Adipocyte (in vitro differentiated cells): ENCODE data around the gene MED15.
"Not testable (repeated sequence)": the region's sequence is repeated elsewhere in the genome, so short reads cannot be mapped to it uniquely, and the experiment has no call there.

ENCODE experiments used
- DNase-seq: peaks from one replicate; pipeline ENCODE4 v3.0.0-alpha.2; 2015; ENCODE audit warnings: low read depth
- H3K27me3 ChIP-seq: replicated peaks from 2 replicates; pipeline ENCODE4 v1.7.0; 2013; ENCODE audit warnings: mild to moderate bottlenecking, low read length, moderate library complexity; ENCODE audit not compliant: control insufficient read depth, insufficient read depth
- H3K36me3 ChIP-seq: 2 replicates; pipeline ENCODE4 v1.7.0; 2013; ENCODE audit warnings: low read length, mild to moderate bottlenecking, moderate library complexity; ENCODE audit not compliant: control insufficient read depth, insufficient read depth, severe bottlenecking
- H3K4me1 ChIP-seq: 2 replicates; pipeline ENCODE4 v1.7.0; 2013; ENCODE audit warnings: mild to moderate bottlenecking, low read length, moderate library complexity; ENCODE audit not compliant: control insufficient read depth, insufficient read depth
- H3K4me3 ChIP-seq: 2 replicates; pipeline ENCODE4 v1.7.0; 2013; ENCODE audit warnings: mild to moderate bottlenecking, low read length, moderate library complexity
- H3K9ac ChIP-seq: 2 replicates; pipeline ENCODE4 v1.7.0; 2013; ENCODE audit warnings: mild to moderate bottlenecking, low read length, moderate library complexity
- H3K9me3 ChIP-seq: 2 replicates; pipeline ENCODE4 v1.7.0; 2013; ENCODE audit warnings: mild to moderate bottlenecking, low read length, moderate library complexity; ENCODE audit not compliant: control insufficient read depth

The MED15 gene

DNA sequence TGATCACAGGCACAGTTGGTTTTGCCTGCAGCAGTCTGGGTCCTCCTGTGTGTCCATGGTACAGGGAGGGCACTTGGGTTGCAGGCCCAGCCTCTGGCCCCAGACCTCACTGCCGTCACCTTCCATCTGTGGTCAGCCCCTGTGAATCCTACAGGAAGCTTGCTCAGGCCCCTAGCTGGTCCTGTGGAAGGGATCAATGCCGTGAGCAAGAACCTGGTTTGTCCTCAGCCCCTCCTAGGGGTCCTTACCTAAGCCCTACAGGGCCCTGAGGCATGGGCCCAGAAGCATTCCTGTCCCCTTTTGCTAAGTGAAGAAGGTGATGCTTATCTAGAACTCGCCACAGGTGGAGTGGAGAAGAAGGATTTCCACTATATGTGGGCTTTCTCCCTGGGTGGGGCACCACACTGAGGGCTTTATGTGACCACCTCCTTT, 29.9 kb downstream of the MED15 start:
- Histone ChIP-seq H3K9me3 (no peaks in the 10 kb centered on the region), H3K9ac (no peak overlapping the region), H3K4me1 (peaks cover 29% of the 10 kb centered on the region), H3K36me3 (peaks cover 46% of the 10 kb centered on the region), H3K4me3 (no peak overlapping the region), H3K27me3 (no peaks in the 10 kb centered on the region)
- DNase-seq = no peak

DNA sequence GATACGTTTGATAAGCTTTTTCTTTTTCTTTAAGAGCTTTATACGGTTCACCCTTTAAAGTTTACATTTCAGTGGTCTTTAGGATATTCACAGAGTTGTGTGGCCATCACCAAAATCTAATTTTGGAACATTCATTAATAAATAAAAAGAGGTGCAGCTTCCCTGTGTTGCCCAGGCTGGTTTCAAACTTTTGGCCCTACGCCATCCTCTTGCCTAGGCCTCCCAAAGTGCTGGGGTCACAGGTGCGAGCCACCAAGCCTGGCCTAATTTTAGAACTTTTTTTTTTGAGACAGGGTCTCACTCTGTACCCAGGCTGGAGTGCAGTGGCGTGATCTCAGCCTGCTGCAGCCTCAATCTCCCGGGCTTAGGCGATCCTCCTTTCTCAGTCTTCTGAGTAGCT, 30.6 kb downstream of the MED15 start:
- H3K27me3 ChIP-seq = no peaks in the 10 kb centered on the region
- H3K9me3 ChIP-seq = no peaks in the 10 kb centered on the region
- peaks cover 51% of the 10 kb centered on the region for H3K36me3 ChIP-seq
- no peak overlapping the region for H3K4me3 ChIP-seq
- peaks cover 23% of the 10 kb centered on the region for H3K4me1 ChIP-seq
- DNase-seq = no peak
- H3K9ac ChIP-seq = no peak overlapping the region

DNA sequence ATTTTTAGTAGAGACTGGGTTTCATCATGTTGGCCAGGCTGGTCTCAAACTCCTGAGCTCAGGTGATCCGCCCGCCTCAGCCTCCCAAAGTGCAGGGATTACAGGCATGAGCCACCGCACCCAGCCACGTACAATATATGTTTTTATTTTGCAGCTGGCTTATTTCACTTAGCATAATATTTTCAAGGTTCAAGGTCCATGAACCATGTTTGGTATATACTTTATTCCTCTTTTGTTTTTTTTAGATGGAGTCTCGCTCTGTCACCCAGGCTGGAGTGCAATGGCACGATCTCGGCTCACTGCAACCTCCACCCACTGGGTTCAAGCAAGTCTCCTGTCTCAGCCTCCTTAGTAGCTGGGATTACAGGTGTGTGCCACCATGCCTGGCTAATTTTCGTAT, 31.5 kb downstream of the MED15 start:
- peaks cover 53% of the 10 kb centered on the region for H3K36me3 ChIP-seq
- not testable (repeated sequence) for H3K9me3 ChIP-seq, H3K9ac ChIP-seq

DNA sequence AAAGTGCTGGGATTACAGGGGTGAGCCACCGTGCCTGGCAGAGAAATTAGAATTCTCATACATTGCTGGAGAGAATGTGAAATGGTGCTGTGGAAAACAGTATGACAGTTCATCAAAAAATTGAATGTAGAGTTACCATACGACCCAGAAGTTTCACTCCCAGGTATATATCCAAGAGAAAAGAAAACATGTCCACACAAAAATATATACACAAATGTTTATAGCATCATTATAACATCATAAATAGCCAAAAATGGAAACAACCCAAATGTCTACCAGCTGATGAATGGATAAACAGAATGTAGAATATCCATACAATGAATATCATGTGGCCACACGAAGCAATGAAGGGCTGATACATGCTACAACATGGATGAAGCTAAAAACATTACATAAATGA, 34.6 kb downstream of the MED15 start:
- no peaks in the 10 kb centered on the region for H3K9me3 ChIP-seq
- H3K4me3 ChIP-seq = no peak overlapping the region
- peaks cover 27% of the 10 kb centered on the region for H3K4me1 ChIP-seq
- H3K36me3 ChIP-seq = peaks cover 65% of the 10 kb centered on the region
- no peaks in the 10 kb centered on the region for H3K27me3 ChIP-seq
- H3K9ac ChIP-seq = no peak overlapping the region
- no peak for DNase-seq

More for the DNA sequence above, 31.5 kb downstream of the MED15 start:
- H3K4me3 ChIP-seq, H3K27me3 ChIP-seq, DNase-seq: not testable (repeated sequence)
- H3K4me1 ChIP-seq = peaks cover 19% of the 10 kb centered on the region

DNA sequence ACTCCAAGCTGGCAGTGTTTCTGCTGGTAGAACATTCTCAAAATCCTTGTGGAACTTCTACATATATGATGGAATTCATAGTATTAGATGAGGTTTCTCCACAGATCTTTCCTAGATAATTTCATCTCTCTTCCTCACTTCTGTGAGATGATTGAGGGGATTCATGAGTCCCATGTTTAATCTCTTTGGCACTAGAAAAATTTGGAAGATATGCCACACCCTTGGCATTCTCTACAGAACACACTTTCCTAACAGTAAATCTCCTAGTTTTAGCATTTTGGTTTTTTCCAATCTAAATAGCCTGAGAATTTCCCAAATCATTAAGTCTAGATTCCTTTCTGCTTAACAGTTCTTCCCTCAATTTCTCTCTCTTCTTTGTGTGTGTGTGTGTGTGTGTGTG, 35.3 kb downstream of the MED15 start:
- no peak overlapping the region for H3K9ac ChIP-seq
- H3K4me3 ChIP-seq = no peak overlapping the region
- peaks cover 58% of the 10 kb centered on the region for H3K36me3 ChIP-seq
- peaks cover 24% of the 10 kb centered on the region for H3K4me1 ChIP-seq
- H3K27me3 ChIP-seq = no peaks in the 10 kb centered on the region
- DNase-seq = no peak
- H3K9me3 ChIP-seq = no peaks in the 10 kb centered on the region

DNA sequence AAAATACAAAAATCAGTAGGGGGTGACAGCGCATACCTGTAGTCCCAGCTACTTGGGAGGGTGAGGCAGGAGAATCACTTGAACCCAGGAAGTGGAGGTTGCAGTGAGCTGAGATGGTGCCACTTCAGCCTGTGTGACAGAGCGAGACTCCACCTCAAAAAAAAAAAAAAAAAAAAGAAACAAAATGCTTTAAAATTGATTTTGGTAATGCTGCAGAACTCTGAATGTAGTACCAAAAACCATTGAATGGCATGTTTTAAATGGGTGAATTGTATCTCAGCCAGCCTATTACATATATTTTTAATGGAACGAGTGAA, 37.9 kb downstream of the MED15 start:
- not testable (repeated sequence) for DNase-seq, H3K9me3 ChIP-seq, H3K9ac ChIP-seq, H3K4me3 ChIP-seq, H3K27me3 ChIP-seq
- Histone ChIP-seq H3K4me1 (peaks cover 35% of the 10 kb centered on the region), H3K36me3 (peaks cover 36% of the 10 kb centered on the region)

DNA sequence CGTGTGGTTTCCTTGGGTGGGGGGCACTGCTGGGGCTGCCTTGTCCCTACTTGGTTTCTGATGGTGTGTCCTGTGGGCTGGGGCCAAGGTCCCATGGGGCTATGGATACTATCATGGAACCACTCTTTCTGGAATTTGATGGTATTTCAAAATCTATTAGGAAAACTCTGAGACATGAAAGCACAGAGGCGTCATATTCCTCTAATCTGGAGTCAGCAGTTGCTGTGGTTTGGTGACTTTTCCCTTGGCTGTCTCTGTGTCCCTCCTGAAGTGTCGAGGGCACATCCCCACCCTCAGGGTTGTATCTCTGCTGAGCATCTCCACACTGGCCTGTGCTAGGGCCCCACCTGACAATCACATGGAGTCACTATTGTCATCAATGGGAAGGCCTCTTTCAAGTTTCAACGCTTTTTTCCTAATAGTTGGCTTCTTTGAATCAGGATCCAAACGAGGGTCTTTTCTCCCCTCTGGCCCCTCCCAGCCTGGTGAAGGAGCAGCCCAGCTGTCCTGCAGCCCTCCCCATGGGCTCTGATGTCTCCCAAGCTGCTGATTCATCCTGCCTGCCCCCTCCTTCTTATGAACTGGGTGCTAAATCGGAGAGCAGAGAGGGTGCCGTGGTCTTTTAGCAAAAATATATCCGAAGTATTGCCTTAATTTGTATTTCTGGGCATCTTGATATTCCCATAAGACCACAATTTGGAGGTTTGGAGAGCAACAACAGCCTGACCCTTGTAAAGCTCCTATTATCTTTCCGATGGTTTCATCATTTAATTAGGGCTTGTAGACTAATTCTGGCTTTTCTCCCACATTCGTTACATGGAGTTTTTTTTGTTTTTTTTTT, 38.5 kb downstream of the MED15 start:
- peaks cover 31% of the 10 kb centered on the region for H3K36me3 ChIP-seq
- no peaks in the 10 kb centered on the region for H3K27me3 ChIP-seq
- H3K4me3 ChIP-seq = no peak overlapping the region
- H3K9me3 ChIP-seq = no peaks in the 10 kb centered on the region
- peak overlapping the region; percentile 27 for H3K9ac ChIP-seq
- peaks cover 41% of the 10 kb centered on the region for H3K4me1 ChIP-seq
- no peak for DNase-seq

DNA sequence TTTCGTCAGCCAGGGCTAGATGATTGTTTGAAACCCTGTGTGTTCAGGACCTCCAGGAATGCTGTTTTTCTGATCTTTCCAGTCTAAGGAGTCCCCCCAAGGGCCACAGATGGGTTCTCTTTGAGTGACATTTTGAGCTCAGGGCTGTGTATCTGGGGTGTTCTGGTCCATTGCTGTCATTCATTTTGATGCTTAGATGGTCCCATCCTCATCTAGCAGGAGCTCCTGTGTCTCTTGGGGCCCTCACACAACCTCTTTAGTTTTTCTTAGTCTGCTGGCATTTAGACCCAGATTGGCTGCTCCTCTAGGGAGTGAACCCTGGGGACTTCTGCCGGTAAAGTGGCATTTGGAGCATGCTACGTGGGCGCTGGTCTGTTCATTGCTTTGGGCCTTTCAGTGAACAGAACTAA, 39.1 kb downstream of the MED15 start:
- Histone ChIP-seq H3K27me3 (no peaks in the 10 kb centered on the region), H3K9ac (peak overlapping the region; percentile 48), H3K4me1 (peaks cover 47% of the 10 kb centered on the region), H3K4me3 (no peak overlapping the region), H3K9me3 (no peaks in the 10 kb centered on the region), H3K36me3 (peaks cover 28% of the 10 kb centered on the region)
- no peak for DNase-seq

DNA sequence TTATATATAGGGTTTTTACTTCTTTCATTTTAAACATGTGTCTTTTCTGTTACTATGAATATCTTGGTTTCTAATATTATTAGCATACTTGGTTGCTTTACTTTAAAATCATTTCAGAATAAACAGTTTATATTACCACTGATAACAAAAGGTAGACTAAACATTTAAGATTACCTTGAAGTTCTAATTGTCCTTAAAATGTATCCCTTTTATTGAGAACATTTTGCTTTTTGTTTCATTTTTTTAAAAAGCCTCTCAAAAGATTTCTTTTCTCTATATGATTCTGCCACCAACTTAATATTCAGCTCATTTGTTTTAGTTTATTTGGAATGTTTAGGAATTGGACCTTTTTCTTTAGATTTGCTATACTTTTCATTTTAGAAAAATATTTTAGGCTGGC, 39.6 kb downstream of the MED15 start:
- no peaks in the 10 kb centered on the region for H3K9me3 ChIP-seq
- peak overlapping the region; percentile 48 for H3K9ac ChIP-seq
- peaks cover 25% of the 10 kb centered on the region for H3K36me3 ChIP-seq
- H3K4me1 ChIP-seq = peaks cover 52% of the 10 kb centered on the region
- DNase-seq = no peak
- H3K27me3 ChIP-seq = no peaks in the 10 kb centered on the region
- no peak overlapping the region for H3K4me3 ChIP-seq

DNA sequence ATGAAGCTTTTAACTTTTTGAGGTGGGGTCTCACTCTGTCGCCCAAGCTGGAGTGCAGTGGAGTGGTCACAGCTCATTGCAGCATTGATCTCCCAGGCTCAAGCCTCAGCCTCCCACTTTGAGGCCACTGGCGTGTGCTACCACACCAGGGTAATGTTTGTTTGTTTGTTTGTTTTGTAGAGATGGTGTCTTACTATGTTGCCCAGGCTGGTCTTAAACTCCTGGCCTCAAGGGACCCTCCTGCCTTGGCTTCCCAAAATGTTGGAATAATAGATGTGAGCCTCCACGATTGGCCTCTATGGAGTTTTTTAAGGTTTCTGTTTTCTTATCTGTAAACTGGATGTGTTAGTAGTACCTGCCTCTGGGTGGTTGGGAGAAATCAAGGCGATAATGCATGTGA, 41.4 kb downstream of the MED15 start:
- Histone ChIP-seq H3K36me3 (peaks cover 24% of the 10 kb centered on the region), H3K9ac (no peak overlapping the region), H3K27me3 (no peaks in the 10 kb centered on the region), H3K4me1 (peaks cover 66% of the 10 kb centered on the region), H3K9me3 (no peaks in the 10 kb centered on the region), H3K4me3 (no peak overlapping the region)
- DNase-seq = no peak

DNA sequence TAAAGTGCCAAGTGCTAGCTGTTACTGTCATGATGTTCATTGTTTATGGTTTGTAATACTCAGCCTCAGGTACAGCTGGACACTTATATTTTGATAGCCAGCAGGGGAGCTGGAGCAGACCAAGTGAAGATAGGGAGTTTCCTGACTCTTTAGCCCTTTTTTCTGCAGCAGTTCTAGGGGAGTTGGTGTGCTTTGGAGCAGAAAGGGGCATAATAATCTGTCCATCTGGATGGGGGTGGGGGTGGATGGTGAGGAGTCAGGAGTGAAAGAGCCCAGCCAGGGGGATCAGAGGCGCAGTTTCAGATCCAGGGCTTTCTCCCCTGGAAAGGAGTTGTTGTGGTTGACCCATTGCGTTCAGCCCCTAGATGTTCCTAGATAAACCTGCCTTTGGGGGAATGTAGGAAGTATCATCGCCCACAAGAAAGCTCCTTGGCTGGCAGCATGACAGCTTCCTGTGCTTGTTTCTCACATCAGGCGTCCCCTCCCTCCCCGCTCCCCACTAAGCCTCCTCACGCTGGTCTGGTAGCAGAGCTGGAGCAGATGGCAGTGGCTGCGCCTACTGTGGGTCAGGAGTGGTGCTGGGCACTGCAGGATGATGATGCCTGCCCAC, 41.9 kb downstream of the MED15 start:
- Histone ChIP-seq H3K4me3 (no peak overlapping the region), H3K9me3 (no peaks in the 10 kb centered on the region), H3K4me1 (peaks cover 67% of the 10 kb centered on the region), H3K9ac (no peak overlapping the region), H3K36me3 (peaks cover 25% of the 10 kb centered on the region), H3K27me3 (no peaks in the 10 kb centered on the region)
- no peak for DNase-seq
